ENCODE measurements around the gene CMPK2. TPM values are rescaled to one million over a fixed set of nuclear protein-coding genes. Genes with fewer than 3 reads are reported as not detected.

The CMPK2 gene
- total RNA-seq, 3 donors from 2014 or later (not counting 1 experiment from before 2014, with no cell fraction given): 5.8 to 11.4 (median 8.6) TPM

- 85% methylated on average over 12 of the region's 12 CpGs for WGBS (ENCODE audit: insufficient coverage)
- no peak overlapping the region for H3K4me3 Mint-ChIP-seq
These were observed 52.7 kb downstream of the CMPK2 start for GRCh38 chr2:6812857-6813530.

GRCh38 chr2:6810961-6811360 lies 54.7 kb downstream of the CMPK2 start:
- Mint-ChIP-seq H3K36me3 (no peaks in the 10 kb centered on the region), H3K4me3 (no peak overlapping the region)

More at GRCh38 chr2:6812857-6813530, 52.7 kb downstream of the CMPK2 start:
- H3K27me3 Mint-ChIP-seq (ENCODE audit: low read depth in 2 of 2): peaks cover 25% of the 10 kb centered on the region in 2 donors
- H3K9me3 Mint-ChIP-seq: no peaks in the 10 kb centered on the region
- ATAC-seq: no peak
- no peaks in the 10 kb centered on the region for H3K9me3 ChIP-seq (ENCODE audit: control insufficient read depth, insufficient read depth, low read length)
- no peak for TF ChIP-seq CTCF (IDR thresholded peaks at IDR 0.05)
- no peaks in the 10 kb centered on the region for H3K27me3 ChIP-seq (ENCODE audit: control insufficient read depth, insufficient read depth, low read length)
- no peaks in the 10 kb centered on the region for H3K4me1 Mint-ChIP-seq
- H3K4me1 ChIP-seq (ENCODE audit: control insufficient read depth, insufficient read depth, low read length): no peaks in the 10 kb centered on the region
- no peaks in the 10 kb centered on the region for H3K36me3 Mint-ChIP-seq
- H3K27ac Mint-ChIP-seq: no peak overlapping the region
- no peak for DNase-seq
- intact Hi-C loops (cut with micrococcal nuclease): no loop called here
- no peaks in the 10 kb centered on the region for H3K36me3 ChIP-seq (ENCODE audit: control insufficient read depth, insufficient read depth, low read length)
- no peak overlapping the region for H3K27ac ChIP-seq (ENCODE audit: low read length)
- H3K4me3 ChIP-seq (ENCODE audit: low read length): no peak overlapping the region

GRCh38 chr2:6808426-6808825 lies 57.3 kb downstream of the CMPK2 start:
- Histone ChIP-seq H3K4me1 (ENCODE audit: control insufficient read depth, insufficient read depth, low read length) (no peaks in the 10 kb centered on the region), H3K27me3 (ENCODE audit: control insufficient read depth, insufficient read depth, low read length) (no peaks in the 10 kb centered on the region), H3K27ac (ENCODE audit: low read length) (no peak overlapping the region), H3K9me3 (ENCODE audit: control insufficient read depth, insufficient read depth, low read length) (no peaks in the 10 kb centered on the region), H3K4me3 (ENCODE audit: low read length) (no peak overlapping the region), H3K36me3 (ENCODE audit: control insufficient read depth, insufficient read depth, low read length) (no peaks in the 10 kb centered on the region)
- WGBS (ENCODE audit: insufficient coverage): 68% methylated on average over 1 of the region's 1 CpG
- DNase-seq (no peak), ATAC-seq (no peak)
- Mint-ChIP-seq H3K27ac (no peak overlapping the region), H3K36me3 (no peaks in the 10 kb centered on the region), H3K4me1 (no peaks in the 10 kb centered on the region), H3K4me3 (no peak overlapping the region), H3K27me3 (ENCODE audit: low read depth in 2 of 2) (peaks cover 26 to 50% of the 10 kb centered on the region in 2 donors), H3K9me3 (no peaks in the 10 kb centered on the region)
- intact Hi-C loops (cut with micrococcal nuclease): no loop called here
- no peak for TF ChIP-seq CTCF (IDR thresholded peaks at IDR 0.05)

More at GRCh38 chr2:6810961-6811360, 54.7 kb downstream of the CMPK2 start:
- Mint-ChIP-seq H3K9me3 (no peaks in the 10 kb centered on the region), H3K4me1 (no peaks in the 10 kb centered on the region), H3K27ac (no peak overlapping the region), H3K27me3 (ENCODE audit: low read depth in 2 of 2) (peaks cover 26 to 35% of the 10 kb centered on the region in 2 donors)
- DNase-seq: no peak
- TF ChIP-seq CTCF (IDR thresholded peaks at IDR 0.05): no peak
- ATAC-seq: no peak
- intact Hi-C loops (cut with micrococcal nuclease): no loop called here
- 87% methylated on average over 6 of the region's 6 CpGs for WGBS (ENCODE audit: insufficient coverage)
- Histone ChIP-seq H3K27me3 (ENCODE audit: control insufficient read depth, insufficient read depth, low read length) (no peaks in the 10 kb centered on the region), H3K36me3 (ENCODE audit: control insufficient read depth, insufficient read depth, low read length) (no peaks in the 10 kb centered on the region), H3K27ac (ENCODE audit: low read length) (no peak overlapping the region), H3K4me1 (ENCODE audit: control insufficient read depth, insufficient read depth, low read length) (no peaks in the 10 kb centered on the region), H3K9me3 (ENCODE audit: control insufficient read depth, insufficient read depth, low read length) (no peaks in the 10 kb centered on the region), H3K4me3 (ENCODE audit: low read length) (no peak overlapping the region)

- no peak for DNase-seq
- 79% methylated on average over 6 of the region's 6 CpGs for WGBS (ENCODE audit: insufficient coverage)
These were observed 59.1 kb downstream of the CMPK2 start for GRCh38 chr2:6806604-6807003.

More at GRCh38 chr2:6806604-6807003, 59.1 kb downstream of the CMPK2 start:
- H3K4me1 ChIP-seq (ENCODE audit: control insufficient read depth, insufficient read depth, low read length): no peaks in the 10 kb centered on the region
- Mint-ChIP-seq H3K4me1 (no peaks in the 10 kb centered on the region), H3K27me3 (ENCODE audit: low read depth in 2 of 2) (peaks cover 31 to 46% of the 10 kb centered on the region in 2 donors), H3K36me3 (no peaks in the 10 kb centered on the region), H3K27ac (no peak overlapping the region), H3K4me3 (no peak overlapping the region), H3K9me3 (no peaks in the 10 kb centered on the region)
- H3K27ac ChIP-seq (ENCODE audit: low read length): no peak overlapping the region
- H3K4me3 ChIP-seq (ENCODE audit: low read length): no peak overlapping the region
- H3K27me3 ChIP-seq (ENCODE audit: control insufficient read depth, insufficient read depth, low read length): no peaks in the 10 kb centered on the region
- TF ChIP-seq CTCF (IDR thresholded peaks at IDR 0.05): no peak
- H3K9me3 ChIP-seq (ENCODE audit: control insufficient read depth, insufficient read depth, low read length): no peaks in the 10 kb centered on the region
- intact Hi-C loops (cut with micrococcal nuclease): no loop called here
- H3K36me3 ChIP-seq (ENCODE audit: control insufficient read depth, insufficient read depth, low read length): no peaks in the 10 kb centered on the region
- ATAC-seq: no peak
